ENCODE data around the gene FKBP1A. TPM values are rescaled to one million over a fixed set of nuclear protein-coding genes. Genes with fewer than 3 reads are reported as not detected.
"Not testable (repeated sequence)": the region's sequence is repeated elsewhere in the genome, so short reads cannot be mapped to it uniquely, and the experiment has no call there.

Gene FKBP1A
- total RNA-seq, 2 donors from 2014 or later = 103 to 161 TPM

GRCh38 chr20:1403624-1404023 is 10.8 kb upstream of the FKBP1A start:
- no peaks in the 10 kb centered on the region for H3K36me3 ChIP-seq
- H3K4me1 ChIP-seq (replicated peaks) = no peaks in the 10 kb centered on the region
- DNase-seq (ENCODE audit: low spot score) = no peak
- no peaks in the 10 kb centered on the region for H3K27me3 ChIP-seq (replicated peaks; ENCODE audit: insufficient read depth)
- no peak overlapping the region for H3K27ac ChIP-seq
- 100% methylated on average over 1 of the region's 1 CpG for WGBS
- H3K9me3 ChIP-seq = no peaks in the 10 kb centered on the region
- intact Hi-C loops (cut with DNase I) = no loop called here
- TF ChIP-seq POLR2A (IDR thresholded peaks at IDR 0.05) = no peak
- TF ChIP-seq POLR2AphosphoS5 (IDR thresholded peaks at IDR 0.05) = no peak
- TF ChIP-seq, protein P1, sequence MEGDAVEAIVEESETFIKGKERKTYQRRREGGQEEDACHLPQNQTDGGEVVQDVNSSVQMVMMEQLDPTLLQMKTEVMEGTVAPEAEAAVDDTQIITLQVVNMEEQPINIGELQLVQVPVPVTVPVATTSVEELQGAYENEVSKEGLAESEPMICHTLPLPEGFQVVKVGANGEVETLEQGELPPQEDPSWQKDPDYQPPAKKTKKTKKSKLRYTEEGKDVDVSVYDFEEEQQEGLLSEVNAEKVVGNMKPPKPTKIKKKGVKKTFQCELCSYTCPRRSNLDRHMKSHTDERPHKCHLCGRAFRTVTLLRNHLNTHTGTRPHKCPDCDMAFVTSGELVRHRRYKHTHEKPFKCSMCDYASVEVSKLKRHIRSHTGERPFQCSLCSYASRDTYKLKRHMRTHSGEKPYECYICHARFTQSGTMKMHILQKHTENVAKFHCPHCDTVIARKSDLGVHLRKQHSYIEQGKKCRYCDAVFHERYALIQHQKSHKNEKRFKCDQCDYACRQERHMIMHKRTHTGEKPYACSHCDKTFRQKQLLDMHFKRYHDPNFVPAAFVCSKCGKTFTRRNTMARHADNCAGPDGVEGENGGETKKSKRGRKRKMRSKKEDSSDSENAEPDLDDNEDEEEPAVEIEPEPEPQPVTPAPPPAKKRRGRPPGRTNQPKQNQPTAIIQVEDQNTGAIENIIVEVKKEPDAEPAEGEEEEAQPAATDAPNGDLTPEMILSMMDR (IDR thresholded peaks at IDR 0.05) = no peak
- no peak overlapping the region for H3K4me3 ChIP-seq

GRCh38 chr20:1402149-1402548 is 9.3 kb upstream of the FKBP1A start:
- Histone ChIP-seq H3K9me3 (no peaks in the 10 kb centered on the region), H3K27ac (no peak overlapping the region), H3K4me3 (no peak overlapping the region), H3K4me1 (replicated peaks) (no peaks in the 10 kb centered on the region), H3K27me3 (replicated peaks; ENCODE audit: insufficient read depth) (no peaks in the 10 kb centered on the region), H3K36me3 (no peaks in the 10 kb centered on the region)
- no peak for DNase-seq (ENCODE audit: low spot score)
- WGBS = 77% methylated on average over 7 of the region's 7 CpGs
- intact Hi-C loops (cut with DNase I) = no loop called here
- TF ChIP-seq, protein P1 (IDR thresholded peaks at IDR 0.05) = no peak
- no peak for TF ChIP-seq POLR2A (IDR thresholded peaks at IDR 0.05)
- TF ChIP-seq POLR2AphosphoS5 (IDR thresholded peaks at IDR 0.05) = no peak

DNA sequence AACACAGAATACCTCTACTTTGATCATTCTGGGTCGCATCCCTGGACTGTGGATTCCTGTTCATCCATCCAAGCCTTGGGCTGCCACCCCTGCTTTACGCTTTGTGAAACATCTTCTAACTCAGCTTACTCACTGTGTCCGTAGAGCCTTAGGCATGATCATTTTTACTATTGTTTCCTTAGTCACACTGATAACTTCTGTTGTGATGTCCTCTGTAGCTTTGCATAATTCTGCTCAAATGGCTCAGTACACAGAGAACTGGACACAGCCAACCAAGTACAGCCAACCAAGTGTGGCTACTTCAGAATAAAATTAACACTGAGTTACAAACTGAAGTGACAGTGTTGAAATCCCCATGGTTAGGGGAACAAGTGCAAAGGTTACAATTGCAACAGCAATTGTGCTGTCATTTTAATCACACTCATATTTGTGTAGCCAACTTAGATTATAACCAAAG is 8.6 kb upstream of the FKBP1A start:
- intact Hi-C loops (cut with DNase I) = no loop called here
- Histone ChIP-seq H3K36me3 (no peaks in the 10 kb centered on the region), H3K27ac (no peak overlapping the region), H3K4me1 (replicated peaks) (no peaks in the 10 kb centered on the region), H3K4me3 (no peak overlapping the region), H3K27me3 (replicated peaks; ENCODE audit: insufficient read depth) (no peaks in the 10 kb centered on the region), H3K9me3 (no peaks in the 10 kb centered on the region)
- 77% methylated on average over 3 of the region's 3 CpGs for WGBS
- TF ChIP-seq POLR2AphosphoS5 (IDR thresholded peaks at IDR 0.05) (no peak), POLR2A (IDR thresholded peaks at IDR 0.05) (no peak)
- TF ChIP-seq, protein P1 (IDR thresholded peaks at IDR 0.05) = no peak
- DNase-seq (ENCODE audit: low spot score) = no peak

DNA sequence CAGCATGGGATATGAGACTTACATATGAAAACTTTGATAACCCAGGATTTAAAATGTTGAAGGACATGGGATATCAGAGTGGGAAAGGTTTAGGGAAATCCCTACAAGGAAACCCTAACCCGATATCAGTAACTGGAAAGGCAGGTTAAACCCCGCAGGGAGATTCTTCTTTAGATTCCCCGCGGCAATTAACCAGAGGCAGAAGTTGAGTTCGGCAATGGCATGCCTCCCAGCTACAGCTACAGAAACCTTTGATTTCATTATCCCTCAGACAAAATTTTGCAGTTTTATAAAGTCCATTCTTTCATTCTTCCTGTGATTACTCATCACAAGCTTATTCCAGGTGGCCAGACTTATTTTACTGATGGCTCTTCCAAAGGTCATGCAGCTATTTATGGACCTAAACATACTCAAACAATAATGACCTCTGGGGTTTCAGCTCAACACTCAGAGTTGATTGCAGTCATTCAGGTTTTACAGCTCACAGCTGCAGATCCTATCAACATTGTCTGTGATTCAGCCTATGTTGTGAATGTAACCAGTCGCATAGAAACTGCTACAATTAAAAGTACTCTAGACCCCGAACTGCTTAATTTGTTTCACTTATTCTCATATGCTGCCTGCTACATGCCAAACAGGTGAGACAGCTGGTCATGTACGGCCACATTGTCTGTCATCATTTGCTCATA is 7.0 kb upstream of the FKBP1A start:
- H3K36me3 ChIP-seq; DNase-seq (ENCODE audit: low spot score); H3K4me1 ChIP-seq (replicated peaks); intact Hi-C loops (cut with DNase I); H3K27me3 ChIP-seq (replicated peaks; ENCODE audit: insufficient read depth); H3K4me3 ChIP-seq; H3K9me3 ChIP-seq; H3K27ac ChIP-seq: not testable (repeated sequence)
- WGBS = 19% methylated on average over 8 of the region's 8 CpGs

DNA sequence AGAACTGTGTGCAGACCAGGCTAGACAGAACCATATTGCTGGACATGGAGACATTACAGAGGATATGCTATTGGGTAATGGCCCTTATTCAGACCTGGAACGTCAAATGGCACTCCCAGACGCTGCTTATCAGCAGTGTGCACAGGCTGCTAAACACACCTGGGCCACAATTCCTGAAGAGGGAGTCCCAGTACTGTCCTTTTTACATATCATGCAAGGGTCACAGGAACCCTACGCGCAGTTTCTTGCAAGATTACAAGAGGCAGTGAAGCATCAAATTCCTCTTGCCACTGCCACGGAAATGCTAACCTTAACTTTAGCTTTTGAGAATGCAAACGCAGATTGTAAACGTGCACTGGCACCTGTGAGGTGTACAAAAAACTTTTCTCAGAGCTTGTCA is 5.3 kb upstream of the FKBP1A start:
- H3K4me3 ChIP-seq; intact Hi-C loops (cut with DNase I); H3K4me1 ChIP-seq (replicated peaks); H3K27ac ChIP-seq; H3K36me3 ChIP-seq; H3K27me3 ChIP-seq (replicated peaks; ENCODE audit: insufficient read depth); H3K9me3 ChIP-seq; DNase-seq (ENCODE audit: low spot score): not testable (repeated sequence)
- WGBS = 50% methylated on average over 7 of the region's 7 CpGs

GRCh38 chr20:1397710-1398109 is 4.9 kb upstream of the FKBP1A start:
- H3K27ac ChIP-seq = no peak overlapping the region
- H3K4me3 ChIP-seq = no peak overlapping the region
- H3K9me3 ChIP-seq = no peaks in the 10 kb centered on the region
- no peaks in the 10 kb centered on the region for H3K27me3 ChIP-seq (replicated peaks; ENCODE audit: insufficient read depth)
- TF ChIP-seq, protein P1 (IDR thresholded peaks at IDR 0.05) = no peak
- TF ChIP-seq POLR2A (IDR thresholded peaks at IDR 0.05) (no peak), POLR2AphosphoS5 (IDR thresholded peaks at IDR 0.05) (no peak)
- 74% methylated on average over 4 of the region's 4 CpGs for WGBS
- no peak for DNase-seq (ENCODE audit: low spot score)
- no peaks in the 10 kb centered on the region for H3K4me1 ChIP-seq (replicated peaks)
- intact Hi-C loops (cut with DNase I) = no loop called here
- H3K36me3 ChIP-seq = no peaks in the 10 kb centered on the region

Data from prostate gland (tissue), 2 donors.